Inferior parietal cortex (tissue), 1 donor: ENCODE measurements around the gene PTPRT.

ENCODE experiments used
- DNase-seq: peaks from one replicate; pipeline ENCODE4 v3.0.0-alpha.2; 2016; ENCODE audit errors: extremely low spot score

PTPRT gene

GRCh38 chr20:43119720-43120119 lies 70.0 kb downstream of the PTPRT start:
- DNase-seq: no peak

GRCh38 chr20:43102394-43102793 lies 87.3 kb downstream of the PTPRT start:
- no peak for DNase-seq

- DNase-seq: no peak
Measured at GRCh38 chr20:43096931-43097260, 92.8 kb downstream of the PTPRT start.

- DNase-seq: peak; percentile 31
Measured at GRCh38 chr20:43096126-43096930, 93.4 kb downstream of the PTPRT start.

GRCh38 chr20:43095034-43095433 lies 94.7 kb downstream of the PTPRT start:
- no peak for DNase-seq

GRCh38 chr20:43092386-43093088 lies 97.2 kb downstream of the PTPRT start:
- DNase-seq: no peak

- no peak for DNase-seq
Measured at GRCh38 chr20:43068482-43068881, 121.2 kb downstream of the PTPRT start.

GRCh38 chr20:43066125-43066524 lies 123.6 kb downstream of the PTPRT start:
- DNase-seq: no peak

GRCh38 chr20:43065299-43065698 lies 124.4 kb downstream of the PTPRT start:
- no peak for DNase-seq

- no peak for DNase-seq
Measured at GRCh38 chr20:43058077-43058476, 131.6 kb downstream of the PTPRT start.

GRCh38 chr20:43057317-43057716 lies 132.4 kb downstream of the PTPRT start:
- no peak for DNase-seq

- no peak for DNase-seq
Measured at GRCh38 chr20:43055181-43055884, 134.4 kb downstream of the PTPRT start.

GRCh38 chr20:43052532-43052931 lies 137.2 kb downstream of the PTPRT start:
- DNase-seq: no peak

GRCh38 chr20:43046966-43047365 lies 142.7 kb downstream of the PTPRT start:
- no peak for DNase-seq

GRCh38 chr20:43043887-43044286 lies 145.8 kb downstream of the PTPRT start:
- DNase-seq: no peak

- DNase-seq: no peak
Measured at GRCh38 chr20:43040427-43040826, 149.3 kb downstream of the PTPRT start.

- no peak for DNase-seq
Measured at GRCh38 chr20:43037605-43038309, 151.9 kb downstream of the PTPRT start.

GRCh38 chr20:43034981-43035724 lies 154.6 kb downstream of the PTPRT start:
- no peak for DNase-seq

GRCh38 chr20:43032459-43032858 lies 157.2 kb downstream of the PTPRT start:
- no peak for DNase-seq

GRCh38 chr20:43029176-43029575 lies 160.5 kb downstream of the PTPRT start:
- DNase-seq: no peak

GRCh38 chr20:43028470-43028869 lies 161.2 kb downstream of the PTPRT start:
- no peak for DNase-seq
